Fibroblast of villous mesenchyme (primary cell): Measurements from ENCODE around the gene POU2F3. TPM values are rescaled to one million over a fixed set of nuclear protein-coding genes. Genes with fewer than 3 reads are reported as not detected.
A peak's percentile ranks its signal among the peaks of the same experiment; 100 is the strongest.

ENCODE experiments used
- DNase-seq: peaks from one replicate; pipeline ENCODE4 v3.0.0-alpha.2; 2010; ENCODE audit warnings: low read depth
- H3K4me3 ChIP-seq: 2 replicates; pipeline ENCODE4 v1.5.1; 2011; ENCODE audit warnings: low read depth, mild to moderate bottlenecking, low read length
- CTCF ChIP-seq: IDR thresholded peaks from 2 replicates; pipeline ENCODE4 v1.5.1; 2012; ENCODE audit warnings: low read depth, mild to moderate bottlenecking, low read length; ENCODE audit not compliant: insufficient read depth
- total RNA-seq: library from RNA; depleted of rRNA; stranded (reverse); fragments of >200 nt; gene quantifications from 2 replicates; pipeline ENCODE4 v1.2.3, GENCODE V29; 2012

POU2F3 gene
- total RNA-seq, 1 donor, result under 0.01 TPM

- DNase-seq, result peak; percentile 90
- no peak overlapping the region for H3K4me3 ChIP-seq
- TF ChIP-seq CTCF, result no peak
These were observed 91.5 kb downstream of the POU2F3 start for GRCh38 chr11:120331301-120331996.

- no peak overlapping the region for H3K4me3 ChIP-seq
- TF ChIP-seq CTCF, result no peak
- no peak for DNase-seq
These were observed 93.1 kb downstream of the POU2F3 start for GRCh38 chr11:120332822-120333716.

- no peak overlapping the region for H3K4me3 ChIP-seq
- no peak for DNase-seq
- TF ChIP-seq CTCF, result no peak
These were observed 93.9 kb downstream of the POU2F3 start for GRCh38 chr11:120333801-120334200.

- no peak for DNase-seq
These were observed 94.4 kb downstream of the POU2F3 start for GRCh38 chr11:120334332-120334731.

GRCh38 chr11:120334894-120335462, 95.0 kb downstream of the POU2F3 start:
- peak; percentile 62 for TF ChIP-seq CTCF
- DNase-seq, result peak; percentile 94
- peak overlapping the region; percentile 96 for H3K4me3 ChIP-seq

More at GRCh38 chr11:120334332-120334731, 94.4 kb downstream of the POU2F3 start:
- no peak for TF ChIP-seq CTCF
- H3K4me3 ChIP-seq, result no peak overlapping the region

- peak; percentile 38 for DNase-seq
- TF ChIP-seq CTCF, result no peak
- H3K4me3 ChIP-seq, result peak overlapping the region; percentile 96
These were observed 95.6 kb downstream of the POU2F3 start for GRCh38 chr11:120335556-120335907.
